Measurements from ENCODE around the gene ABCA2.
"Not testable (repeated sequence)": the region's sequence is repeated elsewhere in the genome, so short reads cannot be mapped to it uniquely, and the experiment has no call there.

ABCA2 gene

GRCh38 chr9:137046088-137046787, 18.2 kb upstream of the ABCA2 start, which contains the start of gene NPDC1:
TSS of gene NPDC1 (minus strand) at chr9:137046177. CDS start at chr9:137045989, 188 bp downstream.
- DNase-seq (ENCODE audit: low spot score): peak; percentile 92

GRCh38 chr9:137045294-137046087, 17.5 kb upstream of the ABCA2 start:
- peak; percentile 80 for DNase-seq (ENCODE audit: low spot score)

- DNase-seq (ENCODE audit: low spot score): peak; percentile 60
Observed at GRCh38 chr9:137044502-137045177, 16.6 kb upstream of the ABCA2 start.

- no peak for DNase-seq (ENCODE audit: low spot score)
Observed at GRCh38 chr9:137044037-137044436, 16.0 kb upstream of the ABCA2 start.

- DNase-seq (ENCODE audit: low spot score): no peak
Observed at GRCh38 chr9:137042751-137043727, 15.0 kb upstream of the ABCA2 start.

- DNase-seq (ENCODE audit: low spot score): no peak
Observed at GRCh38 chr9:137041124-137041523, 13.1 kb upstream of the ABCA2 start.

- no peak for DNase-seq (ENCODE audit: low spot score)
Observed at GRCh38 chr9:137040568-137040967, 12.5 kb upstream of the ABCA2 start.

- no peak for DNase-seq (ENCODE audit: low spot score)
Observed at GRCh38 chr9:137039611-137040366, 11.8 kb upstream of the ABCA2 start.

- DNase-seq (ENCODE audit: low spot score): no peak
Observed at GRCh38 chr9:137038916-137039315, 10.9 kb upstream of the ABCA2 start.

GRCh38 chr9:137037483-137037882, 9.4 kb upstream of the ABCA2 start:
- DNase-seq (ENCODE audit: low spot score): no peak

GRCh38 chr9:137037035-137037434, 9.0 kb upstream of the ABCA2 start:
- no peak for DNase-seq (ENCODE audit: low spot score)

GRCh38 chr9:137035937-137036336, 7.9 kb upstream of the ABCA2 start:
- no peak for DNase-seq (ENCODE audit: low spot score)

GRCh38 chr9:137035507-137035834, 7.4 kb upstream of the ABCA2 start:
- no peak for DNase-seq (ENCODE audit: low spot score)

GRCh38 chr9:137034709-137035506, 6.9 kb upstream of the ABCA2 start:
- peak; percentile 95 for DNase-seq (ENCODE audit: low spot score)

- DNase-seq (ENCODE audit: low spot score): no peak
Observed at GRCh38 chr9:137034039-137034708, 6.1 kb upstream of the ABCA2 start.

GRCh38 chr9:137033481-137033880, 5.4 kb upstream of the ABCA2 start:
- not testable (repeated sequence) for DNase-seq (ENCODE audit: low spot score)

GRCh38 chr9:137032858-137033257, 4.8 kb upstream of the ABCA2 start:
- DNase-seq (ENCODE audit: low spot score): no peak

GRCh38 chr9:137031904-137032640, 4.0 kb upstream of the ABCA2 start, which contains the start of gene FUT7:
TSS of gene FUT7 (minus strand) at chr9:137032088. CDS start at chr9:137031991, 97 bp downstream.
- DNase-seq (ENCODE audit: low spot score): no peak

Measured in RKO (cell line).